ENCODE data around the gene FGD6. TPM values are rescaled to one million over a fixed set of nuclear protein-coding genes. Genes with fewer than 3 reads are reported as not detected.
A peak's percentile ranks its signal among the peaks of the same experiment; 100 is the strongest.
"Not testable (repeated sequence)": the region's sequence is repeated elsewhere in the genome, so short reads cannot be mapped to it uniquely, and the experiment has no call there.

The FGD6 gene
- total RNA-seq, 1 donor from 2014 or later: 0.70 TPM

DNA sequence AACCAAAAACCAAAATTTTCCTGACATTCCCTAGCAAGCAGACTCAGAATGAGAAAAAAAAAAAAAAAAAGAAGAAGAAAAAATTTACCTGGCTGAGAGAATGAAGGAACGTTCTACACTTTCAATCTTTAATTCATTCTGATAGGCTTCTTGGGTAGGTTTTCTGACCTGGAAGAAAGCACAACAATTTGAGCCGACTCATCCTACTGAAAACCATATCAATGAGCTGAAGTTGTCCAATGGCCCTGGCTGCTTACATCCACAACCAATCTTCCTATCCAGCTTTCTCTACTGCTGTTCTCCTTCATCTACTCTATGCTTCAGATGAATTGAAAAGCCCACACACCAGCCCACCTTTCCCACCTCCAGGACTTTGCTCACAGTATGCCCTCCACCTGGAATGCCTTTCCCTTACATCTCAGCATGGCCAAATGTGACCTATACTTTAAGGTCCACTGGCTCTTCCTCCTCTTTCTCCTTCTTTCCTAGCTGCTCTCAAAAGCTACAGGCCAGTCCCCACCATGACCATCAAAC is 112.3 kb downstream of the FGD6 start:
- Mint-ChIP-seq H3K27me3 (no peaks in the 10 kb centered on the region), H3K4me1 (peaks cover 11% of the 10 kb centered on the region)
- DNase-seq: no peak

DNA sequence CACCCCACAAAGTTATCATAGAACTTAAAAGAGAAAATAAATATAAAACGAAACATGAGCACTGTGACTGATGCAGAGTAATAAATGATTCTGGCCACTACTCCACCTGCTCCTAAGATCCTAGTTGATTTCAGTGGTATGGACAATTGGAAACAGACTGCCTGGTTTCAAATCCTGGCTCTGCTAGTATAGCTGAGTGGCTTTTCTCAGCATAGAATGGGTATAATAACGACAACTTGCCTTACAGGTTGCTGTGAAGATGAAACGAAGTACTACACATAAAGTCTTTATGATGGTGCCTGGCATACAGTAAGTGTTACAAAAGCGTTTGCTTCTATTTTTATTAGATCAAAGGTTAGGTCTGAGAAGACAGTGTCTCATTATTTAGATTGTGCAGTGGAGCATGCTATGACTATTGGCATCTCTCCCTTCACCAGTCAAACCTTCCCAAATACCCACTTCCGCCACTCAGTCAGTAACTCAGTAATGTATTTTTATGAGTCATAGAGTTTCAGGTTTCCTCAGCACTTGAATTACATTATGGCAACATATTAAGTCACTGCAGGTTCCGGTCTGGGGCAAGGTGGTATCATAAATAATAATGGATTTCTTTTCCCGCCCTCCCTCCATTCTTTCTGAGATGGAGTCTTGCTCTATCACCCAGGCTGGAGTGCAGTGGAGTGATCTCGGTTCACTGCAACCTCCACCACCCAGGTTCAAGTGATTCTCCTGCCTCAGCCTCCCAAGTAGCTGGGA is 114.2 kb downstream of the FGD6 start:
- no peaks in the 10 kb centered on the region for H3K9me3 Mint-ChIP-seq
- peak; percentile 80 for DNase-seq
- H3K27ac Mint-ChIP-seq: peak overlapping the region; percentile 64
- peaks cover 11% of the 10 kb centered on the region for H3K4me1 Mint-ChIP-seq
- intact Hi-C loops (cut with micrococcal nuclease): loop anchor here (1.0 to 2.0 kb wide), 3 partner anchors 30 to 756 kb away; partner anchors contain the start of genes FGD6, NR2C1, SNRPF and VEZT
- peak overlapping the region; percentile 44 for H3K4me3 Mint-ChIP-seq
- no peaks in the 10 kb centered on the region for H3K36me3 Mint-ChIP-seq (ENCODE audit: low read depth)
- no peaks in the 10 kb centered on the region for H3K27me3 Mint-ChIP-seq

More for the DNA sequence above, 112.3 kb downstream of the FGD6 start:
- intact Hi-C loops (cut with micrococcal nuclease): no loop called here
- no peaks in the 10 kb centered on the region for H3K36me3 Mint-ChIP-seq (ENCODE audit: low read depth)
- no peak overlapping the region for H3K27ac Mint-ChIP-seq
- H3K9me3 Mint-ChIP-seq: no peaks in the 10 kb centered on the region
- no peak overlapping the region for H3K4me3 Mint-ChIP-seq

DNA sequence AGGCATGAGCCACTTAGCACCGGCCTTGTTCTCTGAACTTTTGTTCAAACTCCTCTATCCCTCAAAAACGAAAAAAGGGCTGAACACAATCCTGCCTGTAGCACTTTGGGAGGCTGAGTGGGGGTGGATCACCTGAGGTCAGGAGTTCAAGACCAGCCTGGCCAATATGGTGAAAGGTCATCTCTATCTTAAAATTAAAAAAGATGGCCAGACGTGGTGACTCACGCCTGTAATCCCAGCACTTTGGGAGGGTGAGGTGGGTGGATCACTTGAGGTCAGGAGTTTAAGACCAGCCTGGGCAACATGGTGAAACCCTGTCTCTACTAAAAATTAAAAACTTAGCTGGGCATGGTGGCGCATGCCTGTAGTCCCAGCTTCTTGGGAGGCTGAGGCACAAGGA is 115.3 kb downstream of the FGD6 start:
- intact Hi-C loops (cut with micrococcal nuclease): loop anchor here (2.0 kb wide), 1 partner anchor 757 kb away; the partner anchor contains the start of gene SNRPF
- DNase-seq; H3K36me3 Mint-ChIP-seq (ENCODE audit: low read depth); H3K27ac Mint-ChIP-seq; H3K9me3 Mint-ChIP-seq; H3K27me3 Mint-ChIP-seq; H3K4me3 Mint-ChIP-seq: not testable (repeated sequence)
- peaks cover 11% of the 10 kb centered on the region for H3K4me1 Mint-ChIP-seq

DNA sequence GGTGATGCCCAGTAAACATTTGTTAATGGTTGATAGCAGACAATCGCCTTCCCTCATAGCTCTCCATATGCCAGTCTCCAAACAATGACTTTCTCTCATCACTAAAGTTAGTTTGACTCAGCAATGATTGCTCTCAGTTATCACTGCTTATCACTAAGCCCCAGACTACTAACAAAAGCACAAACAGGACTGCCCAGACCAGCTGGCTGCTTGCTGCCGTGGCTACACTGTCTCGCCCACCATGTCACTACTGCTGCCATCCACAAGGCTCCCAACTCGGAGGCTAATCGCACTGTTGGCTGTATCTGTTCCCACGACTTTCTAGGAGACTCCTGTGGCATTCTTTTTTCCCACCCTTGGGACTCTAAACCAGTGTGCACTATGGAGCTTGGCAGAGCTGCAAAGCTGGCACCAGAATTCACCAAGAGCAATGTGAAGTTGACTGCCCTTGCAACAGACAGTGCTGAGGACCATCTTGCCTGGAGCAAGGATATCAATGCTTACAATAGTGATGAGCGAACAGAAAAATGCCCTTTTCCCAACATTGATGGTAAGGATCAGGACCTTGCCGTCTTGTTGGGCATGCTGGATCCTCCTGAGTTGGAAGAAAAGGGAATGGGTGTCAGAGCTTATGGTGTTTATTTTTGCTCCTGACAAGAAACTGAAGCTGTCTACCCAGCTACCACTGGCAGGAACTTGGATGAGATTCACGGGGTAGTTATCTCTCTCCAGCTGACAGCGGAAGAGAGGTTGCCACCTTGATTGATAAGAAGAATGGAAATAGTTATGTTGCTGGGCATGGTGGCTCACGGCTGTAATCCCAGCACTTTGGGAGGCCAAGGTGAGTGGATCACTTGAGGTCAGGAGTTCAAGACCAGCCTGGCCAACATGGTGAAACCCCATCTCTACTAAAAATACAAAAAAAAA is 116.7 kb downstream of the FGD6 start:
- Mint-ChIP-seq H3K9me3 (no peaks in the 10 kb centered on the region), H3K27me3 (peaks cover 4% of the 10 kb centered on the region), H3K4me3 (no peak overlapping the region), H3K27ac (no peak overlapping the region), H3K4me1 (peaks cover 9% of the 10 kb centered on the region), H3K36me3 (ENCODE audit: low read depth) (no peaks in the 10 kb centered on the region)
- DNase-seq: no peak
- intact Hi-C loops (cut with micrococcal nuclease): no loop called here

DNA sequence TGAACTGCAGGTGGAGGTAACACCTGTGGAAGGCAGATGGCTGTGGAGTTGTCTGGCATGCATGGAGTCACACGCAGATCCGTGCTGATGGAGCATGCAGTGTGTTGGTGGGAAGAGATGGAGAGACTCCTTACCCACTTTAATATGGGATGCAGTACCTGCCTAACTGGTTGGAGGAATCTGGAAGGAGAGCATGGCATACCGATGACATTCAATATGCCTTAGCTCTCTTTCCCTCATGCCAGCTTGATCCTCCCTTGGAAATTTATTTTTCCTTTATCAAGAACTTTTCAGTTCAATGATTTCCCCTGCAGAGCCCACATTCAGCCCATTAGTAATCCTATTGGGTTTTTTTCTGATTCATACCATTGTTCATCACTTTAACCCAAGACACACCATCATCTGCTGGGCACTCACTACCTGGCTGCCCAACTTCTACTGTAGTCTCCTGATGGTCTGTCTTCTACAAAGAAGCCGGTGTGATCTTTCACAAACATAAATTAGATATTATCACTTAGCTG is 117.9 kb downstream of the FGD6 start:
- Mint-ChIP-seq H3K36me3 (ENCODE audit: low read depth) (no peaks in the 10 kb centered on the region), H3K27me3 (peaks cover 8% of the 10 kb centered on the region), H3K4me3 (no peak overlapping the region), H3K4me1 (peaks cover 9% of the 10 kb centered on the region), H3K27ac (no peak overlapping the region), H3K9me3 (no peaks in the 10 kb centered on the region)
- intact Hi-C loops (cut with micrococcal nuclease): no loop called here
- DNase-seq: no peak

DNA sequence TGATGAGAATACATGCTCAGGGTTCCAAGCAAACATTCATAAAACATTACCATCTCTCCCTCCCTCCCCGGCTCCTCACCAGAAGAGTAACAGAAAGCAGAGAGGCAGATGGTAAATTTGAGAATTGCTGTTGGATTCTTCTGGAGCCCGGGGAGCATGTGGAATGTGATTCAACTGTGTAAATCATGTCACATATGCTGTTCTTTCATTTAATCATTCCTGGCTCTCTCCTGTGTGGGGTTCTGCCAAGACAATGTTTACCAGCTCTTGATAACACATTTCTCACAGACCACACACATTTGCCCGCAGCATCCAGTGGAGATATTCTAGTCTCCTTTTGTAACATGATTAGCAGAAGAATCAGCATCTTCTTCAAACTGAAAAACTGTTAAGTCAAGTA is 120.4 kb downstream of the FGD6 start:
- no peaks in the 10 kb centered on the region for H3K9me3 Mint-ChIP-seq
- H3K4me1 Mint-ChIP-seq: no peaks in the 10 kb centered on the region
- no peaks in the 10 kb centered on the region for H3K36me3 Mint-ChIP-seq (ENCODE audit: low read depth)
- no peak for DNase-seq
- no peak overlapping the region for H3K4me3 Mint-ChIP-seq
- no peak overlapping the region for H3K27ac Mint-ChIP-seq
- peaks cover 8% of the 10 kb centered on the region for H3K27me3 Mint-ChIP-seq
- intact Hi-C loops (cut with micrococcal nuclease): no loop called here

GRCh38 chr12:95096378-95096777 is 120.9 kb downstream of the FGD6 start:
- DNase-seq: no peak
- H3K36me3 Mint-ChIP-seq (ENCODE audit: low read depth): no peaks in the 10 kb centered on the region
- H3K4me1 Mint-ChIP-seq: no peaks in the 10 kb centered on the region
- no peaks in the 10 kb centered on the region for H3K9me3 Mint-ChIP-seq
- H3K27ac Mint-ChIP-seq: no peak overlapping the region
- peaks cover 8% of the 10 kb centered on the region for H3K27me3 Mint-ChIP-seq
- intact Hi-C loops (cut with micrococcal nuclease): no loop called here
- H3K4me3 Mint-ChIP-seq: no peak overlapping the region

DNA sequence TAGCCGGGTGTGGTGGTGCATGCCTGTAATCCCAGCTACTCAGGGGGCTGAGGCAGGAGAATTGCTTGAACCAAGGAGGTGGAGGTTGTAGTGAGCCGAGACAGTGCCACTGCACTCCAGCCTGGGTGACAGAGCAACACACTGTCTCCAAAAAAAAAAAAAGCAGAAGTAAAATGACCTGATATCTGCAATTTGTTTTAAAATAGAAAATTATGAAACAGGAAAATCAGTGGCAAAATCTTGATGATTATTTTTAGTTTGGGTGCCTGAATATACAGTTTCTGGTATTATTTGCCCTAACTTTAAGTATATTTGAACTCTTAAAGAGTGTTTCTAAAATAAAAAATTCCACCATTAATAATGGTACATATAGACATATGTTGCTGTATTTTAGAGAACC is 121.4 kb downstream of the FGD6 start:
- H3K27me3 Mint-ChIP-seq; intact Hi-C loops (cut with micrococcal nuclease); H3K4me1 Mint-ChIP-seq; H3K4me3 Mint-ChIP-seq; H3K9me3 Mint-ChIP-seq; H3K36me3 Mint-ChIP-seq (ENCODE audit: low read depth); H3K27ac Mint-ChIP-seq; DNase-seq: not testable (repeated sequence)

GRCh38 chr12:95089462-95089861 is 127.8 kb downstream of the FGD6 start:
- Mint-ChIP-seq H3K27me3 (peaks cover 11% of the 10 kb centered on the region), H3K4me1 (no peaks in the 10 kb centered on the region), H3K27ac (no peak overlapping the region), H3K4me3 (no peak overlapping the region), H3K9me3 (no peaks in the 10 kb centered on the region), H3K36me3 (ENCODE audit: low read depth) (no peaks in the 10 kb centered on the region)
- intact Hi-C loops (cut with micrococcal nuclease): no loop called here
- no peak for DNase-seq

- H3K9me3 Mint-ChIP-seq: no peaks in the 10 kb centered on the region
- peaks cover 9% of the 10 kb centered on the region for H3K27me3 Mint-ChIP-seq
- no peaks in the 10 kb centered on the region for H3K36me3 Mint-ChIP-seq (ENCODE audit: low read depth)
- no peaks in the 10 kb centered on the region for H3K4me1 Mint-ChIP-seq
- no peak overlapping the region for H3K27ac Mint-ChIP-seq
- H3K4me3 Mint-ChIP-seq: no peak overlapping the region
- intact Hi-C loops (cut with micrococcal nuclease): no loop called here
- DNase-seq: no peak
These were observed 128.9 kb downstream of the FGD6 start for GRCh38 chr12:95088379-95088778.

DNA sequence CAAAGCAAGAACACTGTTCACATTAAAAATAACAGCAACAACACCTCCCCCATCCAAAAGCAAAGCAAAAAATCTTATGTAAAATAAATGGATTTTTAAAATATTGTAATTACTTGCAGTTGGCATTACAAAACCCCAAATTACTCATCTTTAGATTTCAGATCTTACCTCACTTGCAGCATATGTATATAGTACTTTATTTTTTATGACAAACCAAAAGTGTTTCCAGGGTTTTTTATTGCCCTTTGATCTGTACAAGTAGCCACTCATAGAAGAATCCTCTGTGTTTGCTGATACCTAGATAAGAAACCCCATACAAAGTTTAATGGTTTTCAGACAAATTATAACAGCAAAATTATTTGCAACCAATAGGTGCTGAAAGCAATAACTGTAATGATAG is 131.7 kb downstream of the FGD6 start:
- H3K4me1 Mint-ChIP-seq: no peaks in the 10 kb centered on the region
- intact Hi-C loops (cut with micrococcal nuclease): no loop called here
- H3K27ac Mint-ChIP-seq: no peak overlapping the region
- DNase-seq: no peak
- H3K4me3 Mint-ChIP-seq: no peak overlapping the region
- no peaks in the 10 kb centered on the region for H3K9me3 Mint-ChIP-seq
- no peaks in the 10 kb centered on the region for H3K36me3 Mint-ChIP-seq (ENCODE audit: low read depth)
- peaks cover 9% of the 10 kb centered on the region for H3K27me3 Mint-ChIP-seq

DNA sequence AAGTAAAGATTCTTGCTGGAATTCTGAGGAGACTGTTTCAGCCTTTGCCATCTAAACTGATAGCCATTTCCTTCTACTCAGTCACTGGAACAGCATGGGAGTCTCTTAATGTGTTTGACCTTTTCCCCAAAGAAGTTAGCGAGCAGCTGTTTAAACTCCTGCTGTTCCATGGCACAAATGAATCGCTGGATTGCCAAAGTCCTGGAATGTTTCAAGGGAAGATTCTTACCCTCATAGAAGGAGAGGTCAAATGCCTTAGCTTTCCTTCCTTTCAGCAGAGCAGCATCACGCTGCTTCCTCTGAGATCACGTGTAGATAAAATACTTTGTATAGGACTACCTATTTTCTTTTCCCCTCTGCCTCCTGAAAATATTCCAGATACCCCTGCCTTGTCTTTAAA is 133.3 kb downstream of the FGD6 start:
- H3K4me3 Mint-ChIP-seq: no peak overlapping the region
- H3K36me3 Mint-ChIP-seq (ENCODE audit: low read depth): no peaks in the 10 kb centered on the region
- DNase-seq: peak; percentile 41
- H3K27me3 Mint-ChIP-seq: peaks cover 6% of the 10 kb centered on the region
- H3K9me3 Mint-ChIP-seq: no peaks in the 10 kb centered on the region
- no peak overlapping the region for H3K27ac Mint-ChIP-seq
- no peaks in the 10 kb centered on the region for H3K4me1 Mint-ChIP-seq
- intact Hi-C loops (cut with micrococcal nuclease): no loop called here

- H3K4me3 Mint-ChIP-seq: no peak overlapping the region
- DNase-seq: no peak
- H3K27me3 Mint-ChIP-seq: peaks cover 4% of the 10 kb centered on the region
- H3K9me3 Mint-ChIP-seq: no peaks in the 10 kb centered on the region
- intact Hi-C loops (cut with micrococcal nuclease): no loop called here
- H3K36me3 Mint-ChIP-seq (ENCODE audit: low read depth): no peaks in the 10 kb centered on the region
- no peak overlapping the region for H3K27ac Mint-ChIP-seq
- H3K4me1 Mint-ChIP-seq: no peaks in the 10 kb centered on the region
These were observed 133.8 kb downstream of the FGD6 start for GRCh38 chr12:95083471-95083870.

DNA sequence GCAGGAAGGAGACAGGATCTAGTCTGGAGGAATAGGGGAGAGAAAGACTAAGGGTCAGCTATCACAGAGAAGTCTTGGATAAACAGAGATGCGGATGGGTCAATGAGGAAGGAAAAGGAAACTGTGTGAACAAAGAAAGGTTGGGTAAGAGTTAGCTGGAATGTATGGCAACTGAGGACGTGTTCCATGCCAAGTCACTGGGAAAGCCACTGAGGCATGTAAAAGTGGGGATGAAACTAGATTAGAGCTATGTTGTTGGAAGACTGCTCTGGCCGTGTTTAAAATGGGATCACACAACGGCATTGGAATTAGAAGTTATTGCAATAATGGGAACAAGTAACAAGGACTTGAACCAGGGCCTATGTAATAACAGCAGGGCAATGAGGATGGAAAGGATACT is 139.9 kb downstream of the FGD6 start:
- H3K9me3 Mint-ChIP-seq: no peaks in the 10 kb centered on the region
- peaks cover 3% of the 10 kb centered on the region for H3K36me3 Mint-ChIP-seq (ENCODE audit: low read depth)
- DNase-seq: no peak
- intact Hi-C loops (cut with micrococcal nuclease): no loop called here
- H3K27me3 Mint-ChIP-seq: peaks cover 5% of the 10 kb centered on the region
- no peak overlapping the region for H3K4me3 Mint-ChIP-seq
- peaks cover 6% of the 10 kb centered on the region for H3K4me1 Mint-ChIP-seq
- no peak overlapping the region for H3K27ac Mint-ChIP-seq
